ENCODE results near the gene DDX5.

Gene DDX5

GRCh38 chr17:64448665-64449512 lies 57.2 kb downstream of the DDX5 start, which contains the start of gene MILR1:
TSS of gene MILR1 (plus strand) at chr17:64449115. CDS start at chr17:64449169, 54 bp downstream.
- H3K27ac ChIP-seq (ENCODE audit: low read depth, low read length) = peak within 1 kb of the TSS; percentile 89
- H3K4me3 ChIP-seq (ENCODE audit: low read depth, low read length) = peak within 1 kb of the TSS; percentile 75

More at GRCh38 chr17:64448665-64449512, 57.2 kb downstream of the DDX5 start, which contains the start of gene MILR1:
- peak within 1 kb of the TSS; percentile 62 for H2AFZ ChIP-seq (ENCODE audit: low read length, unreplicated experiment)
- no peaks in the 10 kb centered on the region for H3K27me3 ChIP-seq (ENCODE audit: insufficient read depth, low read length)
- H3K79me2 ChIP-seq (ENCODE audit: control insufficient read depth, insufficient read depth, low read length, unreplicated experiment) = peaks cover 15% of the 10 kb centered on the region
- H3K36me3 ChIP-seq (ENCODE audit: insufficient read depth, low read length) = peaks cover 10% of the 10 kb centered on the region; the same call in 1 of the 2 replicates
- H3K4me1 ChIP-seq (ENCODE audit: control insufficient read depth, insufficient read depth, low read length, unreplicated experiment) = peaks cover 15% of the 10 kb centered on the region
